NCI-H1092 (cell line): ENCODE results near the gene PTPRU.
"Not testable (repeated sequence)": the region's sequence is repeated elsewhere in the genome, so short reads cannot be mapped to it uniquely, and the experiment has no call there.

Experiments
- DNase-seq: peaks from one replicate; lab custom pipeline; 2025; lab: John Stamatoyannopoulos, UW

Gene PTPRU

GRCh38 chr1:29290414-29290985 lies 54.2 kb downstream of the PTPRU start:
- no peak for DNase-seq

GRCh38 chr1:29291756-29292155 lies 55.4 kb downstream of the PTPRU start:
- no peak for DNase-seq

GRCh38 chr1:29292344-29292743 lies 56.0 kb downstream of the PTPRU start:
- DNase-seq: no peak

GRCh38 chr1:29297450-29297849 lies 61.1 kb downstream of the PTPRU start:
- DNase-seq: no peak

- DNase-seq: no peak
These were observed 61.9 kb downstream of the PTPRU start for GRCh38 chr1:29298246-29298645.

GRCh38 chr1:29299446-29299845 lies 63.1 kb downstream of the PTPRU start:
- DNase-seq: no peak

GRCh38 chr1:29301732-29302131 lies 65.4 kb downstream of the PTPRU start:
- not testable (repeated sequence) for DNase-seq

- no peak for DNase-seq
These were observed 67.1 kb downstream of the PTPRU start for GRCh38 chr1:29303201-29304024.

- no peak for DNase-seq
These were observed 67.8 kb downstream of the PTPRU start for GRCh38 chr1:29304025-29304684.

GRCh38 chr1:29305943-29306342 lies 69.6 kb downstream of the PTPRU start:
- no peak for DNase-seq

- no peak for DNase-seq
These were observed 70.3 kb downstream of the PTPRU start for GRCh38 chr1:29306471-29307140.

GRCh38 chr1:29309075-29309474 lies 72.8 kb downstream of the PTPRU start:
- no peak for DNase-seq

GRCh38 chr1:29309621-29310020 lies 73.3 kb downstream of the PTPRU start:
- no peak for DNase-seq

- DNase-seq: no peak
These were observed 74.4 kb downstream of the PTPRU start for GRCh38 chr1:29310616-29311180.

- no peak for DNase-seq
These were observed 75.2 kb downstream of the PTPRU start for GRCh38 chr1:29311352-29312030.

GRCh38 chr1:29312469-29313461 lies 76.4 kb downstream of the PTPRU start:
- DNase-seq: no peak

GRCh38 chr1:29314685-29315084 lies 78.4 kb downstream of the PTPRU start:
- not testable (repeated sequence) for DNase-seq

GRCh38 chr1:29315262-29315661 lies 78.9 kb downstream of the PTPRU start:
- DNase-seq: no peak

GRCh38 chr1:29315876-29316275 lies 79.6 kb downstream of the PTPRU start:
- no peak for DNase-seq
